GM20431 (cell line): Measurements from ENCODE around the gene POSTN.
"Not testable (repeated sequence)": the region's sequence is repeated elsewhere in the genome, so short reads cannot be mapped to it uniquely, and the experiment has no call there.

Experiments used
- in situ Hi-C: fragments of 300-500 bp; cut with MseI, MboI; formaldehyde crosslinking; loops from one replicate; pipeline ENCODE4 v1.15.0; 2020; ENCODE audit warnings: low sequenced_read_pairs; ENCODE audit not compliant: unreplicated experiment

Gene POSTN

GRCh38 chr13:37599519-37599918 lies 951 bp upstream of the POSTN start:
- in situ Hi-C loops: no loop called here

GRCh38 chr13:37597477-37598025 lies 1.0 kb downstream of the POSTN start:
- in situ Hi-C loops: no loop called here

- in situ Hi-C loops: no loop called here
These were observed 1.8 kb downstream of the POSTN start for GRCh38 chr13:37596805-37597204.

- in situ Hi-C loops: no loop called here
These were observed 3.4 kb downstream of the POSTN start for GRCh38 chr13:37595162-37595561.

GRCh38 chr13:37594550-37594949 lies 4.0 kb downstream of the POSTN start:
- in situ Hi-C loops: no loop called here

- in situ Hi-C loops: not testable (repeated sequence)
These were observed 9.2 kb downstream of the POSTN start for GRCh38 chr13:37589381-37589780.

- in situ Hi-C loops: no loop called here
These were observed 11.3 kb downstream of the POSTN start for GRCh38 chr13:37587236-37587635.

GRCh38 chr13:37586164-37586563 lies 12.4 kb downstream of the POSTN start:
- in situ Hi-C loops: no loop called here

- in situ Hi-C loops: no loop called here
These were observed 13.0 kb downstream of the POSTN start for GRCh38 chr13:37585541-37585940.

- in situ Hi-C loops: no loop called here
These were observed 22.0 kb downstream of the POSTN start for GRCh38 chr13:37576601-37577000.

- in situ Hi-C loops: no loop called here
These were observed 33.1 kb downstream of the POSTN start for GRCh38 chr13:37565425-37565824.

GRCh38 chr13:37561031-37561430 lies 37.5 kb downstream of the POSTN start:
- in situ Hi-C loops: no loop called here

GRCh38 chr13:37560526-37560925 lies 38.0 kb downstream of the POSTN start:
- in situ Hi-C loops: no loop called here

- in situ Hi-C loops: not testable (repeated sequence)
These were observed 39.8 kb downstream of the POSTN start for GRCh38 chr13:37558766-37559165.

GRCh38 chr13:37546087-37546486 lies 52.5 kb downstream of the POSTN start:
- in situ Hi-C loops: no loop called here

GRCh38 chr13:37544995-37545394 lies 53.6 kb downstream of the POSTN start:
- in situ Hi-C loops: no loop called here

- in situ Hi-C loops: no loop called here
These were observed 58.5 kb downstream of the POSTN start for GRCh38 chr13:37539976-37540605.

- in situ Hi-C loops: no loop called here
These were observed 59.4 kb downstream of the POSTN start for GRCh38 chr13:37539170-37539569.

- in situ Hi-C loops: no loop called here
These were observed 63.1 kb downstream of the POSTN start for GRCh38 chr13:37535501-37535900.

- in situ Hi-C loops: no loop called here
These were observed 63.9 kb downstream of the POSTN start for GRCh38 chr13:37534676-37535075.

GRCh38 chr13:37534181-37534580 lies 64.4 kb downstream of the POSTN start:
- in situ Hi-C loops: no loop called here

GRCh38 chr13:37531049-37531448 lies 67.5 kb downstream of the POSTN start:
- in situ Hi-C loops: no loop called here
